Stimulated activated CD8-positive, alpha-beta memory T cell treated with anti-CD3 and anti-CD28 coated beads, Interleukin-15, amount 100 ng/mL, for 1 hour (primary cell): Measurements from ENCODE around the gene ZNF615.
"Not testable (repeated sequence)": the region's sequence is repeated elsewhere in the genome, so short reads cannot be mapped to it uniquely, and the experiment has no call there.

Source experiments
- DNase-seq: peaks from one replicate; pipeline ENCODE4 v3.0.0-alpha.2; 2020; ENCODE audit warnings: low read depth

Gene ZNF615

GRCh38 chr19:52007806-52008557 lies at the start of gene ZNF615:
ZNF615 (minus strand) TSS chr19:52008211; CDS start chr19:52003711, 4,500 bp downstream.
- peak; percentile 81 for DNase-seq

- not testable (repeated sequence) for DNase-seq
Measured at GRCh38 chr19:52056480-52056879, 48.5 kb upstream of the ZNF615 start.

- DNase-seq: not testable (repeated sequence)
Measured at GRCh38 chr19:52051736-52052135, 43.7 kb upstream of the ZNF615 start.

- peak; percentile 68 for DNase-seq
Measured at GRCh38 chr19:52048555-52049501, 40.8 kb upstream of the ZNF615 start, which contains the start of gene ZNF432. ZNF432 (minus strand) TSS chr19:52048838; CDS start chr19:52046868, 1,970 bp downstream.

GRCh38 chr19:52039169-52039568 lies 31.2 kb upstream of the ZNF615 start:
- DNase-seq: no peak

GRCh38 chr19:52034051-52034728 lies 26.2 kb upstream of the ZNF615 start:
- no peak for DNase-seq

GRCh38 chr19:52028780-52029123 lies 20.7 kb upstream of the ZNF615 start:
- DNase-seq: no peak

GRCh38 chr19:52028027-52028779 lies 20.2 kb upstream of the ZNF615 start, which contains the start of gene ZNF614:
ZNF614 (minus strand) TSS chr19:52028379; CDS start chr19:52025745, 2,634 bp downstream.
- peak; percentile 74 for DNase-seq

- not testable (repeated sequence) for DNase-seq
Measured at GRCh38 chr19:52026255-52026990, 18.4 kb upstream of the ZNF615 start.

- DNase-seq: not testable (repeated sequence)
Measured at GRCh38 chr19:52024478-52024877, 16.5 kb upstream of the ZNF615 start.

GRCh38 chr19:52022193-52022592 lies 14.2 kb upstream of the ZNF615 start:
- DNase-seq: no peak

- DNase-seq: no peak
Measured at GRCh38 chr19:52020506-52020905, 12.5 kb upstream of the ZNF615 start.

GRCh38 chr19:52010674-52011073 lies 2.7 kb upstream of the ZNF615 start:
- DNase-seq: no peak

- no peak for DNase-seq
Measured at GRCh38 chr19:52007451-52007805, 583 bp downstream of the ZNF615 start.

- no peak for DNase-seq
Measured at GRCh38 chr19:51994048-51994644, 13.9 kb downstream of the ZNF615 start.

GRCh38 chr19:51993422-51993821 lies 14.6 kb downstream of the ZNF615 start:
- no peak for DNase-seq

GRCh38 chr19:51986309-51987291 lies 21.4 kb downstream of the ZNF615 start, which contains the start of gene ZNF350:
ZNF350 (minus strand) TSS chr19:51986840; CDS start chr19:51974360, 12,480 bp downstream.
- DNase-seq: peak; percentile 69

GRCh38 chr19:51983361-51983760 lies 24.6 kb downstream of the ZNF615 start:
- DNase-seq: no peak

GRCh38 chr19:51980926-51981325 lies 27.1 kb downstream of the ZNF615 start:
- not testable (repeated sequence) for DNase-seq
